Measurements from ENCODE around the gene LCLAT1. TPM values are rescaled to one million over a fixed set of nuclear protein-coding genes. Genes with fewer than 3 reads are reported as not detected.

The LCLAT1 gene
- polyA plus RNA-seq, 1 donor (not counting 4 experiments of a cell fraction or from before 2014, with no cell fraction given): 17.1 TPM

GRCh38 chr2:30625276-30625675 lies 178.2 kb downstream of the LCLAT1 start:
- no peak overlapping the region for H3K4me3 ChIP-seq (ENCODE audit: control insufficient read depth in 2 of 3, extremely low read depth in 1 of 3, insufficient read depth in 2 of 3, low read depth in 1 of 3, low read length in 3 of 3)
- dilution Hi-C loops (cut with MboI; ENCODE audit: extremely low pct_ligation_motif_present, low sequenced_read_pairs): no loop called here
- H2AFZ ChIP-seq (ENCODE audit: control insufficient read depth, low read length): no peak overlapping the region
- no peaks in the 10 kb centered on the region for H3K79me2 ChIP-seq (ENCODE audit: control insufficient read depth, insufficient read depth, low read length)
- FAIRE-seq (no peak), DNase-seq (ENCODE audit: low read depth, low spot score) (no peak)
- no peaks in the 10 kb centered on the region for H3K9me1 ChIP-seq (ENCODE audit: control insufficient read depth, extremely low read depth, insufficient read depth, low read length)
- no peaks in the 10 kb centered on the region for H3K27me3 ChIP-seq (ENCODE audit: control insufficient read depth, extremely low read depth, insufficient read depth, low read length)
- no peaks in the 10 kb centered on the region for H3K4me1 ChIP-seq (ENCODE audit: control insufficient read depth, extremely low read depth, insufficient read depth, low read length)
- TF ChIP-seq CTCF (optimal IDR thresholded peaks at IDR 0.05 in 1 of 3, IDR thresholded peaks at IDR 0.05 in 1 of 3, conservative IDR thresholded peaks at IDR 0.05 in 1 of 3; ENCODE audit: extremely low read depth in 1 of 3, insufficient read depth in 2 of 3, low read length in 3 of 3): no peak
- H3K9ac ChIP-seq (ENCODE audit: control insufficient read depth, extremely low read depth, insufficient read depth, low read length): no peak overlapping the region
- no peak overlapping the region for H3K27ac ChIP-seq (ENCODE audit: control insufficient read depth, insufficient read depth, low read length)
- no peaks in the 10 kb centered on the region for H4K20me1 ChIP-seq (ENCODE audit: control insufficient read depth, extremely low read depth, insufficient read depth, low read length)
- H3K4me2 ChIP-seq (ENCODE audit: control insufficient read depth, extremely low read depth, insufficient read depth, low read depth, low read length): no peak overlapping the region
- no peaks in the 10 kb centered on the region for H3K36me3 ChIP-seq (ENCODE audit: control insufficient read depth in 2 of 2, extremely low read depth in 1 of 2, insufficient read depth in 2 of 2, low read length in 2 of 2)
- H3K9me3 ChIP-seq (ENCODE audit: control insufficient read depth, low read depth, low read length): no peaks in the 10 kb centered on the region

GRCh38 chr2:30625701-30626100 lies 178.7 kb downstream of the LCLAT1 start:
- Histone ChIP-seq H4K20me1 (ENCODE audit: control insufficient read depth, extremely low read depth, insufficient read depth, low read length) (no peaks in the 10 kb centered on the region), H3K9me3 (ENCODE audit: control insufficient read depth, low read depth, low read length) (no peaks in the 10 kb centered on the region), H2AFZ (ENCODE audit: control insufficient read depth, low read length) (no peak overlapping the region), H3K4me2 (ENCODE audit: control insufficient read depth, extremely low read depth, insufficient read depth, low read depth, low read length) (no peak overlapping the region), H3K4me1 (ENCODE audit: control insufficient read depth, extremely low read depth, insufficient read depth, low read length) (no peaks in the 10 kb centered on the region), H3K9ac (ENCODE audit: control insufficient read depth, extremely low read depth, insufficient read depth, low read length) (no peak overlapping the region), H3K4me3 (ENCODE audit: control insufficient read depth in 2 of 3, extremely low read depth in 1 of 3, insufficient read depth in 2 of 3, low read depth in 1 of 3, low read length in 3 of 3) (no peak overlapping the region), H3K9me1 (ENCODE audit: control insufficient read depth, extremely low read depth, insufficient read depth, low read length) (no peaks in the 10 kb centered on the region), H3K36me3 (ENCODE audit: control insufficient read depth in 2 of 2, extremely low read depth in 1 of 2, insufficient read depth in 2 of 2, low read length in 2 of 2) (no peaks in the 10 kb centered on the region), H3K79me2 (ENCODE audit: control insufficient read depth, insufficient read depth, low read length) (no peaks in the 10 kb centered on the region), H3K27me3 (ENCODE audit: control insufficient read depth, extremely low read depth, insufficient read depth, low read length) (no peaks in the 10 kb centered on the region), H3K27ac (ENCODE audit: control insufficient read depth, insufficient read depth, low read length) (no peak overlapping the region)
- FAIRE-seq: no peak
- dilution Hi-C loops (cut with MboI; ENCODE audit: extremely low pct_ligation_motif_present, low sequenced_read_pairs): no loop called here
- no peak for DNase-seq (ENCODE audit: low read depth, low spot score)
- TF ChIP-seq EZH2 (IDR thresholded peaks at IDR 0.05; ENCODE audit: low read length): no peak
- no peak for TF ChIP-seq CTCF (optimal IDR thresholded peaks at IDR 0.05 in 1 of 3, IDR thresholded peaks at IDR 0.05 in 1 of 3, conservative IDR thresholded peaks at IDR 0.05 in 1 of 3; ENCODE audit: extremely low read depth in 1 of 3, insufficient read depth in 2 of 3, low read length in 3 of 3)
